HG03196 (cell line): Measurements from ENCODE around the gene CFH.
"Not testable (repeated sequence)": the region's sequence is repeated elsewhere in the genome, so short reads cannot be mapped to it uniquely, and the experiment has no call there.

Source experiments
- ATAC-seq: cut with Tn5 transposase; IDR thresholded peaks from one replicate; pipeline ENCODE4 v1.9.1; 2021; ENCODE audit not compliant: unreplicated experiment

The CFH gene

GRCh38 chr1:196651637-196652215 is at the start of gene CFH:
CFH (plus strand) TSS chr1:196652043; CDS start chr1:196652118, 75 bp downstream.
- no peak for ATAC-seq

GRCh38 chr1:196603651-196604050 is 48.2 kb upstream of the CFH start:
- no peak for ATAC-seq

GRCh38 chr1:196607981-196608380 is 43.9 kb upstream of the CFH start:
- no peak for ATAC-seq

GRCh38 chr1:196608390-196609369 is 43.2 kb upstream of the CFH start, which contains the start of gene KCNT2:
KCNT2 (minus strand) TSS chr1:196608440; CDS start chr1:196608309, 131 bp downstream.
- no peak for ATAC-seq

GRCh38 chr1:196609370-196609737 is 42.5 kb upstream of the CFH start:
- no peak for ATAC-seq

- no peak for ATAC-seq
Observed at GRCh38 chr1:196611873-196612272, 40.0 kb upstream of the CFH start.

- ATAC-seq, result no peak
Observed at GRCh38 chr1:196619721-196620120, 32.1 kb upstream of the CFH start.

GRCh38 chr1:196623079-196623478 is 28.8 kb upstream of the CFH start:
- no peak for ATAC-seq

- no peak for ATAC-seq
Observed at GRCh38 chr1:196628838-196629237, 23.0 kb upstream of the CFH start.

- no peak for ATAC-seq
Observed at GRCh38 chr1:196637606-196638005, 14.2 kb upstream of the CFH start.

- no peak for ATAC-seq
Observed at GRCh38 chr1:196638466-196638865, 13.4 kb upstream of the CFH start.

- ATAC-seq, result not testable (repeated sequence)
Observed at GRCh38 chr1:196639291-196639690, 12.6 kb upstream of the CFH start.

- no peak for ATAC-seq
Observed at GRCh38 chr1:196640976-196641375, 10.9 kb upstream of the CFH start.

- ATAC-seq, result no peak
Observed at GRCh38 chr1:196649990-196650389, 1.9 kb upstream of the CFH start.

- ATAC-seq, result no peak
Observed at GRCh38 chr1:196650403-196650802, 1.4 kb upstream of the CFH start.

- ATAC-seq, result no peak
Observed at GRCh38 chr1:196651079-196651478, 764 bp upstream of the CFH start.

GRCh38 chr1:196654271-196654670 is 2.4 kb downstream of the CFH start:
- ATAC-seq, result no peak

- no peak for ATAC-seq
Observed at GRCh38 chr1:196655071-196655470, 3.2 kb downstream of the CFH start.

- no peak for ATAC-seq
Observed at GRCh38 chr1:196655494-196655893, 3.7 kb downstream of the CFH start.

- ATAC-seq, result no peak
Observed at GRCh38 chr1:196659471-196659870, 7.6 kb downstream of the CFH start.

GRCh38 chr1:196660272-196660671 is 8.4 kb downstream of the CFH start:
- no peak for ATAC-seq

GRCh38 chr1:196660852-196661251 is 9.0 kb downstream of the CFH start:
- ATAC-seq, result peak; percentile 71
